ENCODE measurements around the gene SVOPL. TPM values are rescaled to one million over a fixed set of nuclear protein-coding genes. Genes with fewer than 3 reads are reported as not detected.

Gene SVOPL
- polyA plus RNA-seq, 1 donor, result 6.4 TPM

DNA sequence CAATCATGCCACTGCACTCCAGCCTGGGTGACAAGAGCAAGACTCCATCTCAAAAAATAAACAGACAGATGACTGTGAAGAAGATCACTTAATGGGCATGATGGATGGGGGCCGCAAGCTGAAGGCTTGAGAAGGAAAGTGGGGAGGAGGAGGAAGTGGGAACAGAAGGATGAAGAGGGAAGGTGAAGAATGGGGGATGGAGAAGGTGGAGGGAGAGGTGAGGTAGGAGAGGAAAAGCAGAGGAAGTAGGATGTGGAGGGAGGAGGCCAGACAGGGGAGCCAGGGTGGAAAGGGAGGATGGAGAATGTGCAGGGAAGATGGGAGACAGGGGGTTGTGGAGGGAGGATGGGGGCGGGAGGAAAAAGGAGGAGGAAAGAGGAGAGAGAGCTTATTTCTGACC, 68.8 kb downstream of the SVOPL start:
- Histone ChIP-seq H3K27me3 (ENCODE audit: control insufficient read depth, insufficient read depth, low read length) (no peaks in the 10 kb centered on the region), H3K36me3 (ENCODE audit: control insufficient read depth, insufficient read depth, low read length) (no peaks in the 10 kb centered on the region), H3K9me3 (ENCODE audit: control insufficient read depth, low read depth, low read length) (no peaks in the 10 kb centered on the region), H3K27ac (ENCODE audit: low read length) (no peak overlapping the region), H3K4me3 (ENCODE audit: low read length) (no peak overlapping the region), H3K4me1 (ENCODE audit: control insufficient read depth, insufficient read depth, low read length) (no peaks in the 10 kb centered on the region)
- no CpG with 5 or more reads among the region's 2 CpGs for WGBS (ENCODE audit: insufficient coverage, low lambda C conversion rate)
- DNase-seq, result no peak

DNA sequence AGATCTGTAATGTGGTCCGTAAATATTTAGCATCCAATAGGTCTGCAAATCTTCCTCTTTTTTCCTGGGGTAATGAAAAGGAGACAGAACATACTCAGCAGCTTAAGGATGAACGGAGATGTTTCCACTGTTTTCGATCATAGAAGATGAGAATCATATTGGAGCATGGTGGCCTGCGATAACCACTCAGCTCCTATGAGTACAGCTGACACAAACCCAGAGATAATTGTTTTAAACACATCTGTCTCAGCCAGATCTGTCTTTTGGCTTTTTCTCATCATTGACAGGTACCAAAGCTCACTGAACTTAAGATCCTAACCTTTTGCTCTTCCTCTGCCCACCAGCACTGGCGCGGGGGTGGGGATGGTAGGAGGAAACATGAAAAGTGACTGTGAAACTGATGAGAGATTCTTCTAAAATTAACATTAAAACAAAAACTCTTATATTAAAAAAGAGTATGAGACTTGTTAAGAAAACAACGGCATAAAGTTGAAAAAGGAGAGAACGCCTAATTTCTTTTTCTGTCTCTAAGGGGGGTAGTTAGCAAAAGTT, 71.0 kb downstream of the SVOPL start:
- H3K36me3 ChIP-seq (ENCODE audit: control insufficient read depth, insufficient read depth, low read length), result no peaks in the 10 kb centered on the region
- no peaks in the 10 kb centered on the region for H3K27me3 ChIP-seq (ENCODE audit: control insufficient read depth, insufficient read depth, low read length)
- no peak overlapping the region for H3K4me3 ChIP-seq (ENCODE audit: low read length)
- no peak overlapping the region for H3K27ac ChIP-seq (ENCODE audit: low read length)
- no peaks in the 10 kb centered on the region for H3K4me1 ChIP-seq (ENCODE audit: control insufficient read depth, insufficient read depth, low read length)
- WGBS (ENCODE audit: insufficient coverage, low lambda C conversion rate), result 95% methylated on average over 2 of the region's 8 CpGs
- H3K9me3 ChIP-seq (ENCODE audit: control insufficient read depth, low read depth, low read length), result no peaks in the 10 kb centered on the region
- no peak for DNase-seq

DNA sequence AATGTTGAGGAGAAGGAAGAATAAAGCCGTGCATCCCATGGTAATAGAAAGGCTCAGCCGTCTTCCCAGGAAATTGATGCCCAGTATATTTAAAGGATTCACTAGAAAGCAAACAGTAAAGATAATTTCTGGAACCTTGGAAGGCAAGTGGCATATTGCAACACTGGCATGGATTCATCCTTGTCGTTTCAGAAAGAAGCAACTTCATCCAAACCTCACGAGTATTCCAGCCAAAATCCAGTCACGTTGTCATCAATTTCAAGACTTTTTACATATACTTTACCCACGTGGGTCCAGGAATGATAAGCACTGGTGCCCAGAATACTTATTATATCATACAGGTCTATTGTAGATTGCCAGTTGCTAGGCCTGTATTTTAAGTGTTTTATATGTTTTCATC, 73.8 kb downstream of the SVOPL start:
- WGBS (ENCODE audit: insufficient coverage, low lambda C conversion rate), result 90% methylated on average over 2 of the region's 6 CpGs
- H3K9me3 ChIP-seq (ENCODE audit: control insufficient read depth, low read depth, low read length), result no peaks in the 10 kb centered on the region
- H3K27ac ChIP-seq (ENCODE audit: low read length), result no peak overlapping the region
- no peaks in the 10 kb centered on the region for H3K27me3 ChIP-seq (ENCODE audit: control insufficient read depth, insufficient read depth, low read length)
- no peaks in the 10 kb centered on the region for H3K36me3 ChIP-seq (ENCODE audit: control insufficient read depth, insufficient read depth, low read length)
- no peaks in the 10 kb centered on the region for H3K4me1 ChIP-seq (ENCODE audit: control insufficient read depth, insufficient read depth, low read length)
- H3K4me3 ChIP-seq (ENCODE audit: low read length), result no peak overlapping the region
- no peak for DNase-seq

DNA sequence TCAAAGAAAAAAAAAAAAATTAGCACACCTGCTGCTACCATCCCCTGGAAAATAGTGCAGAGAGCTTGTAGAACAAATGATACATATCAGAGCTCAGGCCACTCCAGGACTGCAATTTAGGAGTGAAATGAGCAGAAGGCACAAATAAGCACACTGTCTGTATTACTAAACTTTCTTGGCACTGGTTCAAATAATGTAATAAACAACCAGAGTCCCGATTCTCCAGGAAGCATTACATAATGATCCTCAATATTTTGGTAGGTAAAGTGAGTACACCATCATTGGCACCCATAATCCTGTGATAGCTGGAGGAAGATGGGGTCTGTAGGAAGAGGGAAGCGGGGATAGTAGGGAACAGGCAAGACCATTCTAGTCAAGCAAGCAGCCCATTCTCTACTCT, 74.3 kb downstream of the SVOPL start:
- no peak overlapping the region for H3K27ac ChIP-seq (ENCODE audit: low read length)
- H3K4me1 ChIP-seq (ENCODE audit: control insufficient read depth, insufficient read depth, low read length), result no peaks in the 10 kb centered on the region
- WGBS (ENCODE audit: insufficient coverage, low lambda C conversion rate), result no CpG with 5 or more reads among the region's 2 CpGs
- H3K4me3 ChIP-seq (ENCODE audit: low read length), result no peak overlapping the region
- H3K27me3 ChIP-seq (ENCODE audit: control insufficient read depth, insufficient read depth, low read length), result no peaks in the 10 kb centered on the region
- no peaks in the 10 kb centered on the region for H3K9me3 ChIP-seq (ENCODE audit: control insufficient read depth, low read depth, low read length)
- no peaks in the 10 kb centered on the region for H3K36me3 ChIP-seq (ENCODE audit: control insufficient read depth, insufficient read depth, low read length)
- no peak for DNase-seq

DNA sequence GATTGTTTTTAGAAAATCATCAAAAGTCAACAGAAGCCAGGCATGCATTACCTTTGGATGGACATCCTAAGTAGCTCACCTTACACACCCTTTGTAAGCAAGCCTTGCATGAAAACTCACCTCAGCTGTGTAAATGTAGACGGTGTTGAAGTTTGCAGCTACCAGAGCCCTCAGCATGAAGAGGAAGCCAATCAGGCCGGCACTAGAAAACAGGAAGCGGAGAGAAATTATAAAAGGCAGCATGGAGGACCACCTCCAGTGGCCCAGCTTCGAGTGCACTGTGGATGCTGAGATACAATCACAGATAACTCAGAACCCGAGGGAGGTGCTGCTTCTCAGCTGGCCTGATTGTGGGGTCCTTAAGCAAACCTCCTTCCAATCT, 75.3 kb downstream of the SVOPL start:
- no CpG with 5 or more reads among the region's 5 CpGs for WGBS (ENCODE audit: insufficient coverage, low lambda C conversion rate)
- Histone ChIP-seq H3K4me1 (ENCODE audit: control insufficient read depth, insufficient read depth, low read length) (no peaks in the 10 kb centered on the region), H3K27ac (ENCODE audit: low read length) (no peak overlapping the region), H3K4me3 (ENCODE audit: low read length) (no peak overlapping the region), H3K27me3 (ENCODE audit: control insufficient read depth, insufficient read depth, low read length) (no peaks in the 10 kb centered on the region), H3K36me3 (ENCODE audit: control insufficient read depth, insufficient read depth, low read length) (no peaks in the 10 kb centered on the region), H3K9me3 (ENCODE audit: control insufficient read depth, low read depth, low read length) (no peaks in the 10 kb centered on the region)
- DNase-seq, result no peak

DNA sequence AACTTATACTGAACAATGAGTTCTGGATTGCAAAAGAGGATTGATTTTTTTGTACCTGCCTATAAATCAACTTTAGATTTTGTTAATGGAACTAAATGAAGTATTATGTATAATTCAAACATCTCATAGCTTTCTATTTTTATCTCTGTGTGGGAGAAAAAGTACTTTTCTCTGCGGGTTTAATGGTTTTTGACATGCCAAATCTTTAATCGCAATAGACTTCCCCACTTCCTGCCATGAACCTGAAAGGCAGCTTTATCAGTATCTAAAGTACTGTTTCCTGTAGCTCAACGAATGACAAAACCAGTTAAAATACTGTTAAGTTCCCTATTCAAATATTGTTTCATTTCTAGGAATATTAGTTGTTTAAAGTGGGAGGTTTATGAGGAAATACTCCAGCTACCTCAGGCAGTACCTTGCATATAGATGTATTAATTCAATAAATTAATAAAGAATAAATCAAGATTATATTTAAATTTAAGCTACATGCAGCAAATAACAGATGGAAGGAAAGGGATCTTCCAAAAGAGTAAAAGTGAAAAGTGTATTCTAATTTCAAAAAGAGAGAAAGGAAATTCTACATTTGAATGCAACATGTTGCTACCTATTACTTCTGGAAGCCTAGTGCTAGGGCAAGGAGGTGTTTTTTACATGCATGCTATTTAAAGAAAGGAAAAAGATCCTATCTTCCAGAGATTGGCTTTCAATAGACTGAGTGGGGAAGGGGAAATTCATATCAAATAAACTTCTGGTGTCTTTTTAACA, 75.9 kb downstream of the SVOPL start:
- Histone ChIP-seq H3K4me3 (ENCODE audit: low read length) (no peak overlapping the region), H3K4me1 (ENCODE audit: control insufficient read depth, insufficient read depth, low read length) (no peaks in the 10 kb centered on the region), H3K9me3 (ENCODE audit: control insufficient read depth, low read depth, low read length) (no peaks in the 10 kb centered on the region), H3K27ac (ENCODE audit: low read length) (no peak overlapping the region), H3K36me3 (ENCODE audit: control insufficient read depth, insufficient read depth, low read length) (no peaks in the 10 kb centered on the region), H3K27me3 (ENCODE audit: control insufficient read depth, insufficient read depth, low read length) (no peaks in the 10 kb centered on the region)
- WGBS (ENCODE audit: insufficient coverage, low lambda C conversion rate), result 51% methylated on average over 2 of the region's 3 CpGs
- DNase-seq, result no peak

DNA sequence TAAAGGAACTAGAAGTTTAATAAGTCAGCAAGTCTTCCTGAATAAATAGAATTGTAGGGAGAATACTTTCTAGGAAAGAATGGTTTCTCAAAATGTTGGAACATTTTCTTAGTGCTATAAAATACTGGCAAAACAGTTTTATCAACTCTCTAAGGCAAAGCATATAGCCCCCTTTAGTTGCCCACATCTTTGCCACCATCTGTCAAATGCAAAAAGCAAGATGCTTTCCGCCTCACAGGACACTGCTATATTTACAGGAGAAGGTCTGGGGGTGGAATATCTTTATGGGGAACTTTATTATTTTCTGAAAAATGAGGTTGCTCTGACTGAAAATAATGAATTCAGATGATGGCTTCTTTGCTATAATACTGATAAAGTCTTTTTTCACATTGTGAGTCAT, 78.3 kb downstream of the SVOPL start:
- Histone ChIP-seq H3K27ac (ENCODE audit: low read length) (no peak overlapping the region), H3K4me3 (ENCODE audit: low read length) (no peak overlapping the region), H3K4me1 (ENCODE audit: control insufficient read depth, insufficient read depth, low read length) (no peaks in the 10 kb centered on the region), H3K36me3 (ENCODE audit: control insufficient read depth, insufficient read depth, low read length) (no peaks in the 10 kb centered on the region), H3K9me3 (ENCODE audit: control insufficient read depth, low read depth, low read length) (no peaks in the 10 kb centered on the region), H3K27me3 (ENCODE audit: control insufficient read depth, insufficient read depth, low read length) (no peaks in the 10 kb centered on the region)
- no CpG with 5 or more reads among the region's 1 CpG for WGBS (ENCODE audit: insufficient coverage, low lambda C conversion rate)
- DNase-seq, result no peak

DNA sequence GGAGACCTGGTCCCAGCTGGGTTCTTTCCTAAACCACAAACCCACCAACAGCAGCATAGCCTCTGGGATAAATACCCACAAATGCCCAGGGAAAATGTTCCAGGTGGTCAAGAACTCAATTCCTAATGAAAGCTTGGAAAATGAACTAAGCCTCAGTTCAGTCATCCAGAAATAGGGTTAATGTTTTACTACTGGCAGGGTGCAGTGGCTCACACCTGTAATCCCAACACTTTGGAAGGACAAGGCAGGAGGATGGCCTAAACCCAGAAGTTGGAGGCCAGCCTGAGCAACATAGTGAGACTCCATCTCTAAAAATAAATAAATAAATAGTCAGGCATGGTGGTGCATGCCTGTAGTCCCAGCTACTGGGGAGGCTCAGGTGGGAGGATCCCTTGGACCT, 82.2 kb downstream of the SVOPL start:
- Histone ChIP-seq H3K4me3 (ENCODE audit: low read length) (no peak overlapping the region), H3K27ac (ENCODE audit: low read length) (no peak overlapping the region), H3K27me3 (ENCODE audit: control insufficient read depth, insufficient read depth, low read length) (no peaks in the 10 kb centered on the region), H3K4me1 (ENCODE audit: control insufficient read depth, insufficient read depth, low read length) (no peaks in the 10 kb centered on the region), H3K36me3 (ENCODE audit: control insufficient read depth, insufficient read depth, low read length) (no peaks in the 10 kb centered on the region), H3K9me3 (ENCODE audit: control insufficient read depth, low read depth, low read length) (no peaks in the 10 kb centered on the region)
- no peak for DNase-seq

DNA sequence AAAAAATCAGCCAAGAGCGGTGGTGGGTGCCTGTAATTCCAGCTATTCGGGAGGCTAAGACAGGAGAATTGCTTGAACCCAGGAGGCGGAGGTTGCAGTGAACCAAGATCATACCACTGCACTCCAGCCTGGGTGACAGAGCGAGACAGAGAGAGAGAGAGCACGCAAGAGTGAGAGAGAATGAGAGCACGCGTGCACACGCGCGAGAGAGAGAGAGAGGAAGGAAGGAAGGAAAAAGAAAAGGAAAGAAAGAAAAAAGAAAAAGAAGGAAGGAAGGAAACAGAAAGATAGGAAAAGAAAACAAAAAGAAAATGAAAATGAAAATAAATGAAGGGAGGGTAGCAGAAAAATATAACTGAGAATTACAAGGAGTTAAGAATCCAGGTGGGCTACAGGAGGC, 82.7 kb downstream of the SVOPL start:
- DNase-seq, result no peak
- Histone ChIP-seq H3K4me1 (ENCODE audit: control insufficient read depth, insufficient read depth, low read length) (no peaks in the 10 kb centered on the region), H3K9me3 (ENCODE audit: control insufficient read depth, low read depth, low read length) (no peaks in the 10 kb centered on the region), H3K36me3 (ENCODE audit: control insufficient read depth, insufficient read depth, low read length) (no peaks in the 10 kb centered on the region), H3K27me3 (ENCODE audit: control insufficient read depth, insufficient read depth, low read length) (no peaks in the 10 kb centered on the region), H3K27ac (ENCODE audit: low read length) (no peak overlapping the region), H3K4me3 (ENCODE audit: low read length) (no peak overlapping the region)
- 98% methylated on average over 7 of the region's 10 CpGs for WGBS (ENCODE audit: insufficient coverage, low lambda C conversion rate)

DNA sequence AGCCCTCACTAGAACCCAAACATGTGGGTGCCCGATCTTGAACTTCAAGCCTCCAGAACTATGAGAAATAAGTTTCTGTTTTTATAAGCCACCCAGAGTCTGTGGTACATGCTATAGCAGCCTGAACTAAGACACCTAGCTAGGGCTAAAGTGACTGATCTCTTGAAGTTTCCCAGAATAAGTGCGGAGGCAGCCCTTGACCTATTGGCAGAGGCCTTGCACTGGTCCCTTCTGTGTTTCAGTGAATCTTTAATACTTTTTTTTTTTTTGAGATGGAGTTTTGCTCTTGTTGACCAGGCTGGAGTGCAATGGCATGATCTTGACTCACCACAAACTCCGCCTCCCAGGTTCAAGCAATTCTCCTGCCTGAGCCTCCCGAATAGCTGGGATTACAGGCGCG, 85.1 kb downstream of the SVOPL start:
- no peak for DNase-seq
- no peak overlapping the region for H3K4me3 ChIP-seq (ENCODE audit: low read length)
- H3K27me3 ChIP-seq (ENCODE audit: control insufficient read depth, insufficient read depth, low read length), result no peaks in the 10 kb centered on the region
- H3K4me1 ChIP-seq (ENCODE audit: control insufficient read depth, insufficient read depth, low read length), result peaks cover 3% of the 10 kb centered on the region
- no peak overlapping the region for H3K27ac ChIP-seq (ENCODE audit: low read length)
- WGBS (ENCODE audit: insufficient coverage, low lambda C conversion rate), result no CpG with 5 or more reads among the region's 6 CpGs
- H3K36me3 ChIP-seq (ENCODE audit: control insufficient read depth, insufficient read depth, low read length), result no peaks in the 10 kb centered on the region
- H3K9me3 ChIP-seq (ENCODE audit: control insufficient read depth, low read depth, low read length), result no peaks in the 10 kb centered on the region

DNA sequence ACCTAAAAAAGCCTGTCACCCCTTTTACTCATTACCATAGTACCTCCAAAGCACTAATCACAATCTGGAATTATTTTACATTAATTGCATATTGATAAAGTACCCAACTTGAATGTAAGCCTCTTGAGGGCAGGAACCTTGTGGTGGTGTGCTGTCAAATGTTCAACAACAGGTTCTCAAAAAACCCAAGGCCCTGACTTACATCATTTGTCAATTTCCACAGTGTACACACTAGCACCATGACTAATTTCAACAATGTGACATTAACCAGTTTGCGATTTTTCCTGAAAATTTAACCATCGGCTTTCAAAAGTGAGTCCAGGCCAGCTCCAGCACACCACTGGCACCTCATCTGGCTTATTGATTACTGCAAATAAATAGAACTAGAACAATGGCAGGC, 87.5 kb downstream of the SVOPL start:
- no peaks in the 10 kb centered on the region for H3K36me3 ChIP-seq (ENCODE audit: control insufficient read depth, insufficient read depth, low read length)
- H3K9me3 ChIP-seq (ENCODE audit: control insufficient read depth, low read depth, low read length), result no peaks in the 10 kb centered on the region
- H3K4me3 ChIP-seq (ENCODE audit: low read length), result no peak overlapping the region
- H3K4me1 ChIP-seq (ENCODE audit: control insufficient read depth, insufficient read depth, low read length), result peaks cover 8% of the 10 kb centered on the region
- no peak overlapping the region for H3K27ac ChIP-seq (ENCODE audit: low read length)
- H3K27me3 ChIP-seq (ENCODE audit: control insufficient read depth, insufficient read depth, low read length), result no peaks in the 10 kb centered on the region
- WGBS (ENCODE audit: insufficient coverage, low lambda C conversion rate), result 90% methylated on average over 2 of the region's 2 CpGs
- no peak for DNase-seq

All from large intestine (tissue), 3 donors.